H1 (cell line): Measurements from ENCODE around the gene SMTN. TPM values are rescaled to one million over a fixed set of nuclear protein-coding genes. Genes with fewer than 3 reads are reported as not detected.

Source experiments
- CTCF ChIA-PET: fragments of 300-600 bp; sonication (Branson Sonifier 250); formaldehyde crosslinking; loops from one replicate; lab custom pipeline; 2021; ENCODE audit not compliant: partially characterized antibody; lab: Charles Lee
- POLR2A ChIA-PET: fragments of 300-600 bp; sonication (Branson Sonifier 250); formaldehyde crosslinking; loops from one replicate; lab custom pipeline; 2021; ENCODE audit warnings: inconsistent platforms; ENCODE audit not compliant: partially characterized antibody; lab: Charles Lee
- DNase-seq, 2 experiments: peaks; one replicate each; pipeline versions ENCODE4 v3.0.0 to v3.0.0-alpha.2; 2010 to 2022; ENCODE audit warnings: low spot score in 2 of 2, low read depth in 1 of 2, mixed read lengths in 1 of 2
- FAIRE-seq: peaks from 2 replicates; lab custom pipeline; 2011; peaks lifted over from hg19 to GRCh38; lab: Jason Lieb, UNC
- H2AFZ ChIP-seq: 2 replicates; pipeline ENCODE4 v1.8.1; 2012; ENCODE audit warnings: low read length, inconsistent platforms
- H2AK5ac ChIP-seq: 2 replicates; pipeline ENCODE4 v1.6.1; 2013; ENCODE audit warnings: low read depth, low read length
- H2BK120ac ChIP-seq: replicated peaks from 2 replicates; pipeline ENCODE3; 2013; ENCODE audit warnings: low read depth, low read length, inconsistent platforms
- H2BK12ac ChIP-seq: 2 replicates; pipeline ENCODE4 v1.6.1; 2013; ENCODE audit warnings: low read depth, low read length
- H2BK15ac ChIP-seq: 2 replicates; pipeline ENCODE4 v1.6.1; 2013; ENCODE audit warnings: low read length
- H2BK20ac ChIP-seq: 2 replicates; pipeline ENCODE4 v1.6.1; 2013; ENCODE audit warnings: low read length
- H2BK5ac ChIP-seq: 2 replicates; pipeline ENCODE4 v1.6.1; 2013; ENCODE audit warnings: low read depth, low read length
- H3K14ac ChIP-seq: 2 replicates; pipeline ENCODE4 v1.6.1; 2013; ENCODE audit warnings: inconsistent platforms; ENCODE audit not compliant: insufficient read length
- H3K18ac ChIP-seq: 2 replicates; pipeline ENCODE4 v1.6.1; 2013; ENCODE audit warnings: low read length; ENCODE audit errors: extremely low read depth
- H3K23ac ChIP-seq: 2 replicates; pipeline ENCODE4 v1.6.1; 2013; ENCODE audit warnings: inconsistent platforms; ENCODE audit not compliant: insufficient read length
- H3K23me2 ChIP-seq: 2 replicates; pipeline ENCODE4 v1.6.1; 2013; ENCODE audit warnings: low read depth, low read length
- H3K27ac ChIP-seq: 2 replicates; pipeline ENCODE4 v1.6.1; 2011; ENCODE audit warnings: low read depth, low read length, inconsistent platforms
- H3K27me3 ChIP-seq, 4 experiments: replicated peaks in 1 of 4; 1 replicate in 1 of 4; 2 replicates in 3 of 4; pipeline versions ENCODE4 v1.6.1 to v1.8.1; 2011 to 2013; ENCODE audit warnings: low read length in 3 of 4, mild to moderate bottlenecking in 3 of 4, inconsistent platforms in 2 of 4, mixed read lengths in 2 of 4, moderate library complexity in 1 of 4; ENCODE audit not compliant: control insufficient read depth in 3 of 4, insufficient read depth in 3 of 4; ENCODE audit errors: extremely low read depth in 1 of 4
- H3K36me3 ChIP-seq, 4 experiments: 2 replicates each; pipeline versions ENCODE4 v1.6.1 to v1.8.1; 2011 to 2013; ENCODE audit warnings: mild to moderate bottlenecking in 4 of 4, low read length in 3 of 4, moderate library complexity in 2 of 4, control low read depth in 1 of 4, inconsistent platforms in 1 of 4; ENCODE audit not compliant: insufficient read depth in 4 of 4, control insufficient read depth in 2 of 4
- H3K4ac ChIP-seq: replicated peaks from 2 replicates; pipeline ENCODE3; 2013; ENCODE audit warnings: low read length, low read depth, mixed read lengths, inconsistent platforms; ENCODE audit not compliant: insufficient read length
- H3K4me1 ChIP-seq, 4 experiments: replicated peaks in 1 of 4; 1 replicate in 1 of 4; 2 replicates in 3 of 4; pipeline versions ENCODE4 v1.6.1 to v1.8.1; 2011 to 2013; ENCODE audit warnings: low read length in 3 of 4, inconsistent platforms in 2 of 4, mixed read lengths in 1 of 4; ENCODE audit not compliant: insufficient read depth in 4 of 4, control insufficient read depth in 3 of 4
- H3K4me2 ChIP-seq, 2 experiments: 2 replicates each; pipeline versions ENCODE4 v1.6.1 to v1.8.1; 2011 to 2013; ENCODE audit warnings: low read depth in 2 of 2, low read length in 2 of 2, control low read depth in 1 of 2, inconsistent platforms in 1 of 2, mild to moderate bottlenecking in 1 of 2; ENCODE audit not compliant: insufficient read depth in 1 of 2
- H3K4me3 ChIP-seq, 4 experiments: fragments of 200-600, 300-600 bp in 1 of 4; sonication (generic), shearing (Covaris generic), sonication (Bioruptor Twin) in 1 of 4; 2 replicates each; pipeline versions ENCODE4 v1.5.1 to v1.8.1; 2011 to 2016; ENCODE audit warnings: low read length in 4 of 4, low read depth in 3 of 4, control low read depth in 2 of 4, inconsistent platforms in 2 of 4, mild to moderate bottlenecking in 2 of 4, mixed read lengths in 1 of 4, moderate library complexity in 1 of 4; ENCODE audit not compliant: insufficient read depth in 2 of 4; ENCODE audit errors: extremely low read depth in 1 of 4
- H3K56ac ChIP-seq: replicated peaks from 2 replicates; pipeline ENCODE3; 2013; ENCODE audit warnings: low read depth, mild to moderate bottlenecking, mixed read lengths, low read length, inconsistent platforms; ENCODE audit not compliant: insufficient read length
- H3K79me1 ChIP-seq: 2 replicates; pipeline ENCODE4 v1.6.1; 2013; ENCODE audit warnings: low read depth, low read length, control low read depth
- H3K79me2 ChIP-seq, 2 experiments: 2 replicates each; pipeline versions ENCODE4 v1.6.1 to v1.8.1; 2012 to 2013; ENCODE audit warnings: low read length in 2 of 2, mild to moderate bottlenecking in 2 of 2, inconsistent platforms in 1 of 2; ENCODE audit not compliant: insufficient read depth in 2 of 2, control insufficient read depth in 1 of 2
- H3K9ac ChIP-seq, 4 experiments: replicated peaks in 1 of 4; 1 replicate in 1 of 4; 2 replicates in 3 of 4; pipeline versions ENCODE4 v1.6.1 to v1.8.1; 2011 to 2013; ENCODE audit warnings: low read depth in 3 of 4, low read length in 3 of 4, control low read depth in 2 of 4, mild to moderate bottlenecking in 2 of 4, moderate library complexity in 2 of 4, inconsistent platforms in 1 of 4; ENCODE audit errors: extremely low read depth in 1 of 4
- H3K9me3 ChIP-seq, 2 experiments: 2 replicates each; pipeline versions ENCODE4 v1.6.1 to v1.8.1; 2012 to 2013; ENCODE audit warnings: mild to moderate bottlenecking in 2 of 2, moderate library complexity in 2 of 2, control low read depth in 1 of 2, inconsistent platforms in 1 of 2, low read depth in 1 of 2, low read length in 1 of 2, mixed read lengths in 1 of 2; ENCODE audit not compliant: insufficient read depth in 2 of 2
- H4K20me1 ChIP-seq, 2 experiments: replicated peaks in 1 of 2; 2 replicates each; pipeline versions ENCODE3 to v1.8.1; 2011 to 2013; ENCODE audit warnings: inconsistent platforms in 2 of 2, low read length in 2 of 2, mild to moderate bottlenecking in 1 of 2; ENCODE audit not compliant: insufficient read depth in 2 of 2, control insufficient read depth in 1 of 2
- H4K5ac ChIP-seq: 2 replicates; pipeline ENCODE4 v1.6.1; 2013; ENCODE audit warnings: low read length, low read depth, mixed read lengths, inconsistent platforms; ENCODE audit not compliant: insufficient read length
- H4K8ac ChIP-seq: 2 replicates; pipeline ENCODE4 v1.8.0; 2013; ENCODE audit warnings: mild to moderate bottlenecking, moderate library complexity, low read length, inconsistent platforms; ENCODE audit not compliant: insufficient read depth; ENCODE audit errors: extremely low read depth
- H4K91ac ChIP-seq: replicated peaks from 2 replicates; pipeline ENCODE3; 2013; ENCODE audit warnings: low read length, mixed read lengths, inconsistent platforms; ENCODE audit not compliant: insufficient read length
- BCL11A ChIP-seq, 2 experiments: IDR thresholded peaks; one replicate each; pipeline ENCODE4 v1.6.1; 2011; ENCODE audit warnings: low read depth in 2 of 2, low read length in 2 of 2, mild to moderate bottlenecking in 2 of 2
- CHD1 ChIP-seq: IDR thresholded peaks from 2 replicates; pipeline ENCODE4 v1.6.1; 2012; ENCODE audit warnings: low read depth, low read length, improper control_type of control experiment
- EGR1 ChIP-seq: IDR thresholded peaks from 2 replicates; pipeline ENCODE4 v1.6.1; 2011; ENCODE audit warnings: low read depth, low read length, borderline replicate concordance
- GABPA ChIP-seq: IDR thresholded peaks from 2 replicates; pipeline ENCODE4 v1.6.1; 2011; ENCODE audit warnings: mild to moderate bottlenecking, low read length, moderate library complexity, borderline replicate concordance; ENCODE audit not compliant: insufficient read depth
- GTF2F1 ChIP-seq: IDR thresholded peaks from 2 replicates; pipeline ENCODE4 v1.6.1; 2012; ENCODE audit warnings: low read depth, low read length, improper control_type of control experiment, borderline replicate concordance
- HDAC2 ChIP-seq, 2 experiments: fragments of 300-600 bp in 1 of 2; sonication (generic) in 1 of 2; IDR thresholded peaks; 2 replicates each; pipeline ENCODE4 v1.6.1; 2011 to 2012; ENCODE audit warnings: low read depth in 2 of 2, low read length in 2 of 2, mild to moderate bottlenecking in 2 of 2, moderate library complexity in 2 of 2, borderline replicate concordance in 1 of 2, inconsistent platforms in 1 of 2
- KDM1A ChIP-seq: fragments of 200-600, 300-600 bp; sonication (generic); IDR thresholded peaks from 2 replicates; pipeline ENCODE4 v1.7.1; 2016; ENCODE audit warnings: mild to moderate bottlenecking, low read length, borderline replicate concordance
- KDM5A ChIP-seq: fragments of 200-600 bp; IDR thresholded peaks from 2 replicates; pipeline ENCODE4 v1.7.1; 2012; ENCODE audit warnings: mild to moderate bottlenecking, low read length, inconsistent platforms, mixed read lengths
- MAFK ChIP-seq: IDR thresholded peaks from 2 replicates; pipeline ENCODE4 v1.6.1; 2012; ENCODE audit warnings: low read depth, mild to moderate bottlenecking, improper control_type of control experiment, low read length
- RBBP5 ChIP-seq: IDR thresholded peaks from 2 replicates; pipeline ENCODE4 v1.7.1; 2012; ENCODE audit warnings: low read depth, mild to moderate bottlenecking, inconsistent platforms, low read length, moderate library complexity, borderline replicate concordance
- RFX5 ChIP-seq: IDR thresholded peaks from 2 replicates; pipeline ENCODE4 v1.6.1; 2011; ENCODE audit warnings: low read depth, low read length, improper control_type of control experiment, borderline replicate concordance
- SP2 ChIP-seq: IDR thresholded peaks from 2 replicates; pipeline ENCODE4 v1.6.1; 2012; ENCODE audit warnings: mild to moderate bottlenecking, low read length, inconsistent platforms
- SUZ12 ChIP-seq: fragments of 200-600 bp; sonication (generic); IDR thresholded peaks from 2 replicates; pipeline ENCODE4 v1.6.1; 2012; ENCODE audit warnings: mild to moderate bottlenecking, inconsistent platforms, low read length, moderate library complexity, mixed read lengths
- ZNF274 ChIP-seq: IDR thresholded peaks from 2 replicates; pipeline ENCODE4 v1.7.0; 2012; ENCODE audit warnings: low read length, borderline replicate concordance; ENCODE audit errors: extremely low read depth
- WGBS, 2 experiments: shearing (Covaris generic) in 1 of 2; methylation state at CpG; one replicate each; pipeline versions ENCODE4 v1.1.6 to v1.1.7; 2013 to 2015; ENCODE audit warnings: low lambda C conversion rate in 2 of 2, mixed read lengths in 2 of 2, inconsistent platforms in 1 of 2, low coverage in 1 of 2, missing lambda C conversion rate in 1 of 2; ENCODE audit not compliant: insufficient replicate concordance in 2 of 2, insufficient coverage in 1 of 2, insufficient read length in 1 of 2; ENCODE audit errors: extremely low coverage in 1 of 2, missing lambda C conversion rate in 1 of 2; 5-methylcytosine and 5-hydroxymethylcytosine counted together
- polyA plus RNA-seq, 7 experiments: library from polyadenylated mRNA; depleted of rRNA in 3 of 7; stranded (reverse) in 5 of 7; unstranded in 2 of 7; fragments of >200 nt in 5 of 7; fragments of 200-250 nt in 2 of 7; gene quantifications; 1 replicate in 5 of 7; 2 replicates in 1 of 7; 4 replicates in 1 of 7; pipeline versions ENCODE4 v1.2.1 to v1.2.3, GENCODE V29; 2011 to 2013; ENCODE audit warnings: missing spikeins in 2 of 7, mixed read lengths in 2 of 7
- total RNA-seq: library from RNA; stranded (reverse); fragmentation: NEBNext Ultra II Directional; extraction: Animal tissue kit (Norgen Biotek cat#: 25700); gene quantifications from 2 replicates; pipeline ENCODE4 v1.2.1, GENCODE V29; 2021

The SMTN gene
- total and polyA plus RNA-seq, 2 of the 8 experiments (the other 6 are each of a cell fraction or from before 2014, with no cell fraction given), result 12.3 to 20.8 TPM

DNA sequence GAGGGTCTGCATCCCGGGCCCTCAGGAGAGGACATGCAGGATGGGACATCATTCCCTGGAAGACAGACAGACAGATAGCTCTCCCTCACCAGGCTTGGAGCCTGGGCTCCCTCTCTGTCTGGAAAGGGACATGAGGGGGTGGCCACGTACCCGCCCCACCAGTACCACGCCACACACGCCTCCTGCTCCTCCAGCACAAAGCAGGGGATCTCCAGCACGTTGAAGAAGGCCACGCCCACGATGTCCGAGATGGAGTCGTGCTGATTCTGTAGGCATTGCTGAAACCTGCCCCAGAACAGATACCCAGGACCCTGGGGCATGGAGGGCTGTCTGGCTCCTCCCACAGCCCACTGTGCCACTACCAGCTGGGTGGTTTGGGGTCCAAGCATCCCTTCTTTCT is 57.0 kb downstream of the SMTN start:
- CTCF ChIA-PET, result interaction anchor here (1.3 to 6.1 kb wide), 3 partner anchors 13 to 33 kb away, joined by 4 to 49 read pairs (median 4); no protein-coding TSS in a partner anchor
- H3K79me1 ChIP-seq, result peaks cover 15% of the 10 kb centered on the region; the same call in 1 of the 2 replicates
- no peak overlapping the region for H3K4ac ChIP-seq
- no peak overlapping the region for H2AFZ ChIP-seq
- FAIRE-seq, result no peak
- H2BK5ac ChIP-seq, result peak overlapping the region; percentile 77
- no peak overlapping the region for H3K27ac ChIP-seq
- H3K23ac ChIP-seq, result no peak overlapping the region
- WGBS, 2 experiments, result 96% methylated on average over 9 of the region's 10 CpGs; no CpG with 5 or more reads in 1 of the 2 experiments
- H3K56ac ChIP-seq, result no peak overlapping the region
- no peak overlapping the region for H3K18ac ChIP-seq
- H2BK20ac ChIP-seq, result no peak overlapping the region
- no peak overlapping the region for H3K14ac ChIP-seq
- POLR2A ChIA-PET, result interaction anchor here (0.6 to 2.7 kb wide), 3 partner anchors 7 to 130 kb away, joined by 3 to 12 read pairs (median 3); no protein-coding TSS in a partner anchor
- no peak overlapping the region for H4K5ac ChIP-seq
- H4K91ac ChIP-seq, result no peak overlapping the region
- H2AK5ac ChIP-seq, result no peak overlapping the region
- H4K8ac ChIP-seq, result no peak overlapping the region
- peaks cover 9 to 29% (median 17%) of the 10 kb centered on the region in 4 experiments; a peak in 7 of 8 replicates for H3K36me3 ChIP-seq
- peaks cover 0 to 20% of the 10 kb centered on the region in 2 experiments; a peak in 3 of 4 replicates for H3K79me2 ChIP-seq
- H4K20me1 ChIP-seq, result peaks cover 4 to 22% of the 10 kb centered on the region in 2 experiments
- no peak overlapping the region for H3K4me3 ChIP-seq
- H2BK12ac ChIP-seq, result no peak overlapping the region
- H2BK120ac ChIP-seq, result no peak overlapping the region
- DNase-seq, result no peak
- H2BK15ac ChIP-seq, result no peak overlapping the region
- no peak overlapping the region for H3K9ac ChIP-seq
- peak overlapping the region; percentile 87 to 99; a peak in 2 of 4 replicates for H3K4me2 ChIP-seq
- peaks cover 12% of the 10 kb centered on the region for H3K23me2 ChIP-seq
- H3K9me3 ChIP-seq, result no peaks in the 10 kb centered on the region
- H3K4me1 ChIP-seq, result peaks cover 7 to 25% (median 17%) of the 10 kb centered on the region in 4 experiments
- no peaks in the 10 kb centered on the region for H3K27me3 ChIP-seq
- TF ChIP-seq CHD1, result no peak
- no peak for TF ChIP-seq RFX5
- TF ChIP-seq KDM5A, result no peak
- no peak for TF ChIP-seq SP2
- TF ChIP-seq MAFK, result no peak
- TF ChIP-seq SUZ12, result no peak
- no peak for TF ChIP-seq HDAC2 (IDR thresholded peaks at IDR 0.05; ENCODE audit: borderline replicate concordance in 1 of 2, low read depth in 2 of 2, low read length in 2 of 2)
- no peak for TF ChIP-seq ZNF274
- no peak for TF ChIP-seq RBBP5
- no peak for TF ChIP-seq KDM1A
- no peak for TF ChIP-seq BCL11A (IDR thresholded peaks at IDR 0.05; ENCODE audit: low read depth in 2 of 2, low read length in 2 of 2)
- TF ChIP-seq EGR1, result no peak
- TF ChIP-seq GABPA, result no peak
- no peak for TF ChIP-seq GTF2F1
